Body of pancreas (tissue), 4 donors: ENCODE measurements around the gene ZNF74. TPM values are rescaled to one million over a fixed set of nuclear protein-coding genes. Genes with fewer than 3 reads are reported as not detected.
"Not testable (repeated sequence)": the region's sequence is repeated elsewhere in the genome, so short reads cannot be mapped to it uniquely, and the experiment has no call there.

ENCODE experiments used
- ATAC-seq: fragments of 150-250 bp; one replicate; pipeline ENCODE4 v1.9.1; 2016
- DNase-seq, 4 donors: peaks; one replicate each; pipeline ENCODE4 v3.0.0-alpha.2; 2019
- H3K27ac ChIP-seq, 4 donors: fragments of 200-600 bp; sonication (generic); 1 replicate in 3 of 4; 2 replicates in 1 of 4; pipeline versions ENCODE4 v1.5.1 to v1.6.1; 2016 to 2019; ENCODE audit warnings: mild to moderate bottlenecking in 1 of 4, mixed read lengths in 1 of 4, moderate library complexity in 1 of 4
- H3K27me3 ChIP-seq, 2 donors: fragments of 200-600 bp; sonication (generic); one replicate each; pipeline ENCODE4 v1.6.0; 2016; ENCODE audit warnings: mild to moderate bottlenecking in 1 of 2
- H3K36me3 ChIP-seq, 2 donors: fragments of 200-600 bp; sonication (generic); replicated peaks in 1 of 2; 2 replicates each; pipeline ENCODE4 v1.5.1; 2016; ENCODE audit warnings: low read depth in 2 of 2; ENCODE audit not compliant: insufficient read depth in 1 of 2
- H3K4me1 ChIP-seq: fragments of 200-600 bp; sonication (generic); one replicate; pipeline ENCODE4 v1.6.0; 2016
- H3K4me3 ChIP-seq, 2 donors: fragments of 200-600 bp; sonication (generic); 1 replicate in 1 of 2; 2 replicates in 1 of 2; pipeline ENCODE4 v1.5.1; 2016 to 2019
- H3K9me3 ChIP-seq, 3 donors: fragments of 200-600 bp; sonication (generic); 1 replicate in 2 of 3; 2 replicates in 1 of 3; pipeline ENCODE4 v1.5.1; 2016
- CTCF ChIP-seq, 7 experiments: fragments of 450-650 bp in 4 of 7; fragments of 200-600 bp in 3 of 7; sonication (generic) in 3 of 7; IDR thresholded peaks; one replicate each; pipeline ENCODE4 v1.5.1; 2016 to 2019; ENCODE audit warnings: antibody characterized with exemption in 7 of 7
- POLR2A ChIP-seq, 3 donors: fragments of 450-650 bp; IDR thresholded peaks; one replicate each; pipeline ENCODE4 v1.6.1; 2016; ENCODE audit warnings: antibody characterized with exemption in 3 of 3, mild to moderate bottlenecking in 2 of 3
- WGBS, 2 donors: methylation state at CpG; one replicate each; pipeline ENCODE4 v1.1.5; 2017; 5-methylcytosine and 5-hydroxymethylcytosine counted together
- intact Hi-C: fragments of 100-400 bp; cut with DNase I; formaldehyde crosslinking; loops from one replicate; pipeline ENCODE4 v1.15.1; 2023
- total RNA-seq, 2 donors: library from RNA; depleted of rRNA; stranded (reverse); fragments of >200 nt; gene quantifications; one replicate each; pipeline ENCODE4 v1.1.0, GENCODE V29; 2016

Gene ZNF74
- total RNA-seq, 2 donors from 2014 or later, result 7.3 to 10.4 TPM

GRCh38 chr22:20414059-20414440, 20.1 kb downstream of the ZNF74 start:
- DNase-seq (no peak), ATAC-seq (no peak)
- Histone ChIP-seq H3K9me3 (no peaks in the 10 kb centered on the region), H3K36me3 (no peaks in the 10 kb centered on the region), H3K4me3 (no peak overlapping the region), H3K27ac (no peak overlapping the region), H3K27me3 (no peaks in the 10 kb centered on the region), H3K4me1 (peaks cover 8% of the 10 kb centered on the region)
- intact Hi-C loops, result no loop called here
- 82 to 88% methylated on average over 5 of the region's 5 CpGs for WGBS, 2 donors
- TF ChIP-seq POLR2A (IDR thresholded peaks at IDR 0.05) (no peak), CTCF (IDR thresholded peaks at IDR 0.05) (no peak)

- intact Hi-C loops, result no loop called here
These were observed 20.5 kb downstream of the ZNF74 start for GRCh38 chr22:20414450-20414849.

DNA sequence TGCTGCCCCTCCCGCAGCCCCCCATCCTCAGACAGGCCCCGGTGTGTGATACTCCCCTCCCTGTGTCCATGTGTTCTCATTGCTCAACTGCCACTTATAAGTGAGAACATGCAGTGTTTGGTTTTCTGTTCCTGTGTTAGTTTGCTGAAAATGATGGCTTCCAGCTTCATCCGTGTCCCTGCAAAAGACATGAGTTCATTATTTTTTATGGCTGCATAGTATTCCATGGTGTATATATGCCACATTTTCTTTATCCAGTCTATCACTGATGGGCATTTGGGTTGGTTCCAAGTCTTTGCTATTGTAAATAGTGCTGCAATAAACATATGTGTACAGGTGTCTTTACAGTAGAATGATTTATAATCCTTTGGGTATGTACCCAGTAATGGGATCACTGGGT, 21.3 kb downstream of the ZNF74 start:
- not testable (repeated sequence) for ATAC-seq

More at GRCh38 chr22:20414450-20414849, 20.5 kb downstream of the ZNF74 start:
- Histone ChIP-seq H3K36me3 (no peaks in the 10 kb centered on the region), H3K27ac (no peak overlapping the region), H3K9me3 (no peaks in the 10 kb centered on the region), H3K4me1 (peaks cover 8% of the 10 kb centered on the region), H3K27me3 (no peaks in the 10 kb centered on the region), H3K4me3 (no peak overlapping the region)
- ATAC-seq, result no peak
- TF ChIP-seq CTCF (IDR thresholded peaks at IDR 0.05), result no peak
- no peak for DNase-seq
- WGBS, 2 donors, result 59 to 64% methylated on average over 3 of the region's 3 CpGs

DNA sequence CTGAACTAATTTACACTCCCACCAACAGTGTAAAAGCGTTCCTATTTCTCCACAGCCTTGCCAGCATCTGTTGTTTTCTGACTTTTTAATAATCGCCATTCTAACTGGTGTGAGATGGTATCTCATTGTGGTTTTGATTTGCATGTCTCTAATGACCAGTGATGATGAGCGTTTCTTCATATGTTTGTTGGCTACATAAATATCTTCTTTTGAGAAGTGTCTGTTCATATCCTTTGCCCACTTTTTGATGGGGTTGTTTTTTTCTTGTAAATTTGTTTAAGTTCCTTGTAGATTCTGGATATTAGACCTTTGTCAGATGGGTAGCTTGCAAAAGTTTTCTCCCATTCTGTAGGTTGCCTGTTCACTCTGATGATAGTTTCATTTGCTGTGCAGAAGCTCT, 21.7 kb downstream of the ZNF74 start:
- intact Hi-C loops, DNase-seq, H3K27ac ChIP-seq, H3K27me3 ChIP-seq, ATAC-seq, H3K4me3 ChIP-seq, H3K4me1 ChIP-seq, H3K36me3 ChIP-seq, H3K9me3 ChIP-seq: not testable (repeated sequence)
- WGBS, 2 donors, result 66 to 71% methylated on average over 3 of the region's 3 CpGs

More for the DNA sequence above, 21.3 kb downstream of the ZNF74 start:
- H3K27ac ChIP-seq, H3K4me1 ChIP-seq, H3K36me3 ChIP-seq, H3K4me3 ChIP-seq, H3K9me3 ChIP-seq, intact Hi-C loops, DNase-seq, H3K27me3 ChIP-seq: not testable (repeated sequence)
- 80 to 84% methylated on average over 3 of the region's 3 CpGs for WGBS, 2 donors

DNA sequence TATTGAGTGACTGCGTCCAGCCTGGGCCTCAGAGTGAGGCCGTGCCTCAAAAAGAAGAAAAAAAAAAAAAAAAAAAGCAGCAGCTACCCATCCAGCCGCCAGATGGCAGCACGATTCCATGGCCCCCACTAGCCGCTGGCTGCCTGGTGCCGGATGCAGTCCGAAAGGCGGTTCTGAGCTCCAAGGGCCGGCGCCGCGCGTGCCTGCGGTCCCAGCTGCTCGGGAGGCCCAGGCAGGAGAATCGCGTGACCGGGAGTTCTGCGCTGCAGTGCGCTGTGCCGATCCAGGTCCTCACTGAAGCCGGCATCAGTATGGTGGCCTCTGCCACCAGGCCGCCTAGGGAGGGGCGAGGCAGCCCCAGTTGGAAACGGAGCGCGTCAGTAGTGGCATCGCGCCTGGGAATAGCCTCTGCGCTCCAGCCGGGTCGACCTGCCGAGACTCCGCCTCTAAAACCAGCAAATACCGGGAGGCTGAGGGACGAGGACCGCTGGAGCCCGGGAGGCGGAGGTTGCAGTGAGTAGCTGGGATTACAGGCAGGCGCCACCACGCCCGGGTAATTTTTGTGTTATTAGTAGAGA, 24.3 kb downstream of the ZNF74 start:
- no peak overlapping the region for H3K4me3 ChIP-seq
- WGBS, 2 donors, result 14 to 17% methylated on average over 26 to 42 of the region's 42 CpGs
- no peaks in the 10 kb centered on the region for H3K27me3 ChIP-seq
- peak; percentile 77 to 83 (median 80) for DNase-seq
- peaks cover 12% of the 10 kb centered on the region for H3K4me1 ChIP-seq
- peak; percentile 87 for ATAC-seq
- H3K27ac ChIP-seq, result peak overlapping the region in 1 of 4 donors; percentile 14
- intact Hi-C loops, result no loop called here
- TF ChIP-seq POLR2A (IDR thresholded peaks at IDR 0.05) (no peak), CTCF (IDR thresholded peaks at IDR 0.05) (peak; percentile 74 to 98 (median 87))
- no peaks in the 10 kb centered on the region for H3K9me3 ChIP-seq
- no peaks in the 10 kb centered on the region for H3K36me3 ChIP-seq

GRCh38 chr22:20419664-20419951, 25.7 kb downstream of the ZNF74 start:
- Histone ChIP-seq H3K27ac (no peak overlapping the region), H3K9me3 (no peaks in the 10 kb centered on the region), H3K4me1 (peaks cover 16% of the 10 kb centered on the region), H3K4me3 (no peak overlapping the region), H3K27me3 (no peaks in the 10 kb centered on the region), H3K36me3 (no peaks in the 10 kb centered on the region)
- 89 to 100% methylated on average over 2 of the region's 2 CpGs for WGBS, 2 donors
- peak in 1 of 4 donors; percentile 2 for DNase-seq
- intact Hi-C loops, result no loop called here
- TF ChIP-seq CTCF (IDR thresholded peaks at IDR 0.05) (no peak), POLR2A (IDR thresholded peaks at IDR 0.05) (no peak)
- no peak for ATAC-seq
